Cortex of kidney (tissue), 1 donor: ENCODE results near the gene MUC13.

ENCODE experiments used
- DNase-seq: peaks from one replicate; lab custom pipeline; 2025; lab: John Stamatoyannopoulos, UW

The MUC13 gene

GRCh38 chr3:124896824-124897526 lies 37.6 kb downstream of the MUC13 start:
- no peak for DNase-seq

- no peak for DNase-seq
These were observed 38.8 kb downstream of the MUC13 start for GRCh38 chr3:124895756-124896155.

- DNase-seq: no peak
These were observed 41.0 kb downstream of the MUC13 start for GRCh38 chr3:124893526-124893925.

GRCh38 chr3:124890573-124891190 lies 43.9 kb downstream of the MUC13 start:
- no peak for DNase-seq

GRCh38 chr3:124888482-124889441 lies 45.8 kb downstream of the MUC13 start:
- no peak for DNase-seq

GRCh38 chr3:124887932-124888298 lies 46.6 kb downstream of the MUC13 start:
- no peak for DNase-seq

- DNase-seq: no peak
These were observed 47.2 kb downstream of the MUC13 start, which contains the start of gene ITGB5 for GRCh38 chr3:124887177-124887931. ITGB5 (minus strand) TSS chr3:124887365; CDS start chr3:124887000, 365 bp downstream.

- no peak for DNase-seq
These were observed 48.1 kb downstream of the MUC13 start for GRCh38 chr3:124886168-124887056.

- DNase-seq: no peak
These were observed 48.9 kb downstream of the MUC13 start for GRCh38 chr3:124885466-124886167.

- DNase-seq: no peak
These were observed 50.0 kb downstream of the MUC13 start for GRCh38 chr3:124884474-124885101.

GRCh38 chr3:124883766-124884473 lies 50.6 kb downstream of the MUC13 start:
- DNase-seq: no peak

- no peak for DNase-seq
These were observed 51.5 kb downstream of the MUC13 start for GRCh38 chr3:124882816-124883747.

GRCh38 chr3:124881976-124882697 lies 52.4 kb downstream of the MUC13 start:
- no peak for DNase-seq

GRCh38 chr3:124879337-124879680 lies 55.2 kb downstream of the MUC13 start:
- DNase-seq: no peak

GRCh38 chr3:124878561-124879336 lies 55.8 kb downstream of the MUC13 start:
- no peak for DNase-seq

GRCh38 chr3:124877674-124878073 lies 56.9 kb downstream of the MUC13 start:
- no peak for DNase-seq
